ENCODE measurements around the gene TERB2. TPM values are rescaled to one million over a fixed set of nuclear protein-coding genes. Genes with fewer than 3 reads are reported as not detected.
"Not testable (repeated sequence)": the region's sequence is repeated elsewhere in the genome, so short reads cannot be mapped to it uniquely, and the experiment has no call there.

The TERB2 gene
- total and polyA plus RNA-seq, 2 donors (not counting 3 experiments of a cell fraction or from before 2014, with no cell fraction given) = not detected

DNA sequence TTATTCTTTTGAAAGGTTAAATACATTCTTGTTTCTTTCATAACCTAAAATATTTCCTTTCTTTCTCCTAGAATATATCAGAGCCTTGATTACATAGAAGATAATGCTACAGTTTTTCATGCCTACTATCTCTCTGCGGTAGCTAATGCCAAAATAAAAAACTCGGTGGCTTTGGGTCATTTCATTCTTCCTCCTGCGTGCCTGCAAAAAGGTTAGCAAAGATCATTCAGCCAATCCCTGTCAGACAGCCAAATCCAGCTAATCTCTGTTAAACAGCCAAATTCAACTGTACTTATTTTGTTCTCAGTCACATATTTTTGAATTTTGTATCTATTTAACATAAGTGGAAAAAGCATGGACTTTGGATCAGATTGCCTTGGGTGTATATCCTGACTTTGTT is 1.8 kb downstream of the TERB2 start:
- FAIRE-seq; H3K4me3 ChIP-seq (replicated peaks in 1 of 3; ENCODE audit: insufficient read depth in 1 of 3, low read depth in 1 of 3, low read length in 3 of 3); H3K9me3 ChIP-seq (replicated peaks; ENCODE audit: control insufficient read depth, insufficient read depth, low read length); H3K4me2 ChIP-seq (ENCODE audit: insufficient read depth, low read length); H2AFZ ChIP-seq (ENCODE audit: low read depth, low read length); dilution Hi-C loops (cut with MboI; ENCODE audit: extremely low pct_ligation_motif_present, low sequenced_read_pairs); DNase-seq (ENCODE audit: low read depth, low spot score); H3K79me2 ChIP-seq (ENCODE audit: control insufficient read depth, insufficient read depth, low read length); POLR2A ChIA-PET; H3K27ac ChIP-seq (ENCODE audit: insufficient read depth, low read depth, low read length); H3K27me3 ChIP-seq (ENCODE audit: control insufficient read depth in 2 of 2, insufficient read depth in 2 of 2, low read length in 2 of 2); BruUV-seq (replicated peaks); H3K9ac ChIP-seq (replicated peaks; ENCODE audit: extremely low read depth, insufficient read depth, low read length); H3K36me3 ChIP-seq (ENCODE audit: control insufficient read depth in 2 of 2, extremely low read depth in 1 of 2, insufficient read depth in 2 of 2, low read length in 2 of 2); H3K9me1 ChIP-seq (replicated peaks; ENCODE audit: control insufficient read depth, extremely low read depth, insufficient read depth, low read length); H4K20me1 ChIP-seq (replicated peaks; ENCODE audit: control insufficient read depth, extremely low read depth, insufficient read depth, low read length); intact Hi-C loops (cut with micrococcal nuclease); CTCF ChIA-PET; H3K4me1 ChIP-seq (ENCODE audit: control insufficient read depth, extremely low read depth, insufficient read depth, low read length): not testable (repeated sequence)

DNA sequence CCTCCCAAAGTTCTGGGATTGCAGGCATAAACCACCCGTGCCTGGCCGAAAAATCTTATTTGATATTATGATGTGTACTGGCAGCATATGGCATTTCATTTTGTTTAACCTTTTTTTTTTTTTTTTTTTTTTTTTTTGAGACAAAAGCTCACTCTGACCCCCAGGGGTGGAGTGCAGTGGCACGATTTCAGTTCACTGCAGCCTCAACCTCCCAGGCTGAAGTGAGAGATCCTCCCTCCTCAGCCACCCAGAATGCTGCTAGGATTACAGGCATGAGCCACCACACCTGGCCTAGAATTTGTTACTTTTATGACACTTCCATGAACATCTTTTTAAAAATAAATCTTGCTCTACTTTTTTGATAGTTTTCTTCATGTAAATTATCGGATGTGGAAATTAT is 12.0 kb downstream of the TERB2 start:
- Histone ChIP-seq H3K36me3 (ENCODE audit: control insufficient read depth in 2 of 2, extremely low read depth in 1 of 2, insufficient read depth in 2 of 2, low read length in 2 of 2) (no peaks in the 10 kb centered on the region), H3K4me3 (replicated peaks in 1 of 3; ENCODE audit: insufficient read depth in 1 of 3, low read depth in 1 of 3, low read length in 3 of 3) (no peak overlapping the region), H2AFZ (ENCODE audit: low read depth, low read length) (no peak overlapping the region), H3K27me3 (ENCODE audit: control insufficient read depth in 2 of 2, insufficient read depth in 2 of 2, low read length in 2 of 2) (no peaks in the 10 kb centered on the region), H3K9me3 (replicated peaks; ENCODE audit: control insufficient read depth, insufficient read depth, low read length) (no peaks in the 10 kb centered on the region), H3K9ac (replicated peaks; ENCODE audit: extremely low read depth, insufficient read depth, low read length) (no peak overlapping the region), H3K9me1 (replicated peaks; ENCODE audit: control insufficient read depth, extremely low read depth, insufficient read depth, low read length) (no peaks in the 10 kb centered on the region), H3K27ac (ENCODE audit: insufficient read depth, low read depth, low read length) (no peak overlapping the region), H3K4me2 (ENCODE audit: insufficient read depth, low read length) (no peak overlapping the region), H3K4me1 (ENCODE audit: control insufficient read depth, extremely low read depth, insufficient read depth, low read length) (no peaks in the 10 kb centered on the region), H4K20me1 (replicated peaks; ENCODE audit: control insufficient read depth, extremely low read depth, insufficient read depth, low read length) (no peaks in the 10 kb centered on the region), H3K79me2 (ENCODE audit: control insufficient read depth, insufficient read depth, low read length) (no peaks in the 10 kb centered on the region)
- CTCF ChIA-PET = interaction anchor here (0.6 to 3.5 kb wide), 8 partner anchors 9 to 195 kb away, joined by 3 to 62 read pairs (median 4); no protein-coding TSS in a partner anchor
- POLR2A ChIA-PET = no interaction called here
- TF ChIP-seq POLR2AphosphoS5 (IDR thresholded peaks at IDR 0.05; ENCODE audit: insufficient read depth, low read depth, low read length) = no peak
- TF ChIP-seq, protein P1, sequence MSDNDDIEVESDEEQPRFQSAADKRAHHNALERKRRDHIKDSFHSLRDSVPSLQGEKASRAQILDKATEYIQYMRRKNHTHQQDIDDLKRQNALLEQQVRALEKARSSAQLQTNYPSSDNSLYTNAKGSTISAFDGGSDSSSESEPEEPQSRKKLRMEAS (IDR thresholded peaks at IDR 0.05; ENCODE audit: insufficient read depth, insufficient read length) = no peak
- no peak for TF ChIP-seq POLR2A (IDR thresholded peaks at IDR 0.05; ENCODE audit: low read depth, low read length)
- TF ChIP-seq FOS (IDR thresholded peaks at IDR 0.05; ENCODE audit: borderline replicate concordance, insufficient read depth, low read length) = no peak
- no peak for TF ChIP-seq MYC (IDR thresholded peaks at IDR 0.05; ENCODE audit: low read depth, low read length)
- no peak for TF ChIP-seq EZH2 (IDR thresholded peaks at IDR 0.05; ENCODE audit: borderline replicate concordance, low read depth, low read length, severe bottlenecking)
- no peak for TF ChIP-seq GATA2 (IDR thresholded peaks at IDR 0.05; ENCODE audit: insufficient read depth, insufficient read length, low read depth, low read length)
- TF ChIP-seq, protein P2, sequence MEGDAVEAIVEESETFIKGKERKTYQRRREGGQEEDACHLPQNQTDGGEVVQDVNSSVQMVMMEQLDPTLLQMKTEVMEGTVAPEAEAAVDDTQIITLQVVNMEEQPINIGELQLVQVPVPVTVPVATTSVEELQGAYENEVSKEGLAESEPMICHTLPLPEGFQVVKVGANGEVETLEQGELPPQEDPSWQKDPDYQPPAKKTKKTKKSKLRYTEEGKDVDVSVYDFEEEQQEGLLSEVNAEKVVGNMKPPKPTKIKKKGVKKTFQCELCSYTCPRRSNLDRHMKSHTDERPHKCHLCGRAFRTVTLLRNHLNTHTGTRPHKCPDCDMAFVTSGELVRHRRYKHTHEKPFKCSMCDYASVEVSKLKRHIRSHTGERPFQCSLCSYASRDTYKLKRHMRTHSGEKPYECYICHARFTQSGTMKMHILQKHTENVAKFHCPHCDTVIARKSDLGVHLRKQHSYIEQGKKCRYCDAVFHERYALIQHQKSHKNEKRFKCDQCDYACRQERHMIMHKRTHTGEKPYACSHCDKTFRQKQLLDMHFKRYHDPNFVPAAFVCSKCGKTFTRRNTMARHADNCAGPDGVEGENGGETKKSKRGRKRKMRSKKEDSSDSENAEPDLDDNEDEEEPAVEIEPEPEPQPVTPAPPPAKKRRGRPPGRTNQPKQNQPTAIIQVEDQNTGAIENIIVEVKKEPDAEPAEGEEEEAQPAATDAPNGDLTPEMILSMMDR (IDR thresholded peaks at IDR 0.05; ENCODE audit: extremely low read depth in 1 of 2, insufficient read depth in 1 of 2, low read depth in 1 of 2, low read length in 2 of 2) = no peak
- TF ChIP-seq JUN (IDR thresholded peaks at IDR 0.05; ENCODE audit: borderline replicate concordance, insufficient read depth, insufficient read length, low read depth) = no peak
- no TSS peak for BruUV-seq (replicated peaks)
- dilution Hi-C loops (cut with MboI; ENCODE audit: extremely low pct_ligation_motif_present, low sequenced_read_pairs) (no loop called here), intact Hi-C loops (cut with micrococcal nuclease) (loop anchor here (1.0 to 5.0 kb wide), 2 partner anchors 69 to 149 kb away; no protein-coding TSS in a partner anchor)
- no peak for FAIRE-seq
- DNase-seq (ENCODE audit: low read depth, low spot score) = no peak
